Measurements from ENCODE around the gene TOMM40L.

TOMM40L gene

DNA sequence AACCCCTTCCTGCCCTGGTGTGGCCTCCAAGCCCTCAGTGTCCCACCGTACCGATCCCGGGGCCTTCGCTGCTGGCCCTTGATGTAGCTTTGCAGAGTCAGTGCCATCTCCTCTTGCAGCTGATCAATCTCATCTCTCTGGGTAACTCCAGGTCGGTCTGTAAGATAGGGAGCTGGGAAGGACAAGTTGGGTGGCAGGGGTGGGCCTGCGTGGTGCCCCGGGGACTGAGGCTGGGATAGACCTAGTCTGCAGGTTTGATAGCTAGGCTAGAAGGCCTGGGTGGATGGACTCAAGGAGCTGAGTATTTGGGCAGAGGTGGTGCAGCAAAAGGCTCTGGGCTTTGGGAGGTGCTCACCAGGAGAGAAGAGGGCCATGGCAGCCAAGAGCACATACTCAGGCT, 4.9 kb downstream of the TOMM40L start:
- DNase-seq (ENCODE audit: low read depth): no peak
- TF ChIP-seq, protein P1, sequence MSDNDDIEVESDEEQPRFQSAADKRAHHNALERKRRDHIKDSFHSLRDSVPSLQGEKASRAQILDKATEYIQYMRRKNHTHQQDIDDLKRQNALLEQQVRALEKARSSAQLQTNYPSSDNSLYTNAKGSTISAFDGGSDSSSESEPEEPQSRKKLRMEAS (IDR thresholded peaks at IDR 0.05; ENCODE audit: low read depth, low read length): no peak
- TF ChIP-seq POLR2A (IDR thresholded peaks at IDR 0.05; ENCODE audit: extremely low read depth, insufficient read length) (no peak), MYC (IDR thresholded peaks at IDR 0.05; ENCODE audit: low read depth, low read length) (no peak)
- TF ChIP-seq, protein P2, sequence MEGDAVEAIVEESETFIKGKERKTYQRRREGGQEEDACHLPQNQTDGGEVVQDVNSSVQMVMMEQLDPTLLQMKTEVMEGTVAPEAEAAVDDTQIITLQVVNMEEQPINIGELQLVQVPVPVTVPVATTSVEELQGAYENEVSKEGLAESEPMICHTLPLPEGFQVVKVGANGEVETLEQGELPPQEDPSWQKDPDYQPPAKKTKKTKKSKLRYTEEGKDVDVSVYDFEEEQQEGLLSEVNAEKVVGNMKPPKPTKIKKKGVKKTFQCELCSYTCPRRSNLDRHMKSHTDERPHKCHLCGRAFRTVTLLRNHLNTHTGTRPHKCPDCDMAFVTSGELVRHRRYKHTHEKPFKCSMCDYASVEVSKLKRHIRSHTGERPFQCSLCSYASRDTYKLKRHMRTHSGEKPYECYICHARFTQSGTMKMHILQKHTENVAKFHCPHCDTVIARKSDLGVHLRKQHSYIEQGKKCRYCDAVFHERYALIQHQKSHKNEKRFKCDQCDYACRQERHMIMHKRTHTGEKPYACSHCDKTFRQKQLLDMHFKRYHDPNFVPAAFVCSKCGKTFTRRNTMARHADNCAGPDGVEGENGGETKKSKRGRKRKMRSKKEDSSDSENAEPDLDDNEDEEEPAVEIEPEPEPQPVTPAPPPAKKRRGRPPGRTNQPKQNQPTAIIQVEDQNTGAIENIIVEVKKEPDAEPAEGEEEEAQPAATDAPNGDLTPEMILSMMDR (IDR thresholded peaks at IDR 0.05; ENCODE audit: low read depth, low read length): no peak
- H3K4me3 ChIP-seq (ENCODE audit: low read depth, low read length): no peak overlapping the region

DNA sequence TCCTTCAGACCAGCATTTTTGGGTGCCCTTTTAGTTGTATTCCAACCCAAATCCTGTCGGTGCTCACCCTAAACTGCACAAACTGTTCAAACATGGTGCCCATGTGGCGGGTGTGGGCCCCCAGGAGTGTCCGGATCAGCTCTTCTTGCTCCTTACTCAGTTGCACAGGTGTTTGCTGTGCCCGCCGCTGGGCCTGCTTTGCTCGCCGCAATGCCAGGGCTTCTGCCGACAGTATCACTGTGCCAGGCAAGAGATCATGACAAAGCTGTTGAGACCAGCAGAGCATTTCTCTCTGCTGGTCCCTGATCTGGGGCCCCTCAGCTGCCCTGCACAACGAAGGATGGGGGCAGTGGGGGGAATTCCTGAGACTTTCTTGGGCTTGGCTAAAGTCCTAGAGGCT, 7.2 kb downstream of the TOMM40L start:
- TF ChIP-seq, protein P2 (IDR thresholded peaks at IDR 0.05; ENCODE audit: low read depth, low read length): no peak
- TF ChIP-seq, protein P1 (IDR thresholded peaks at IDR 0.05; ENCODE audit: low read depth, low read length): no peak
- no peak overlapping the region for H3K4me3 ChIP-seq (ENCODE audit: low read depth, low read length)
- no peak for DNase-seq (ENCODE audit: low read depth)

DNA sequence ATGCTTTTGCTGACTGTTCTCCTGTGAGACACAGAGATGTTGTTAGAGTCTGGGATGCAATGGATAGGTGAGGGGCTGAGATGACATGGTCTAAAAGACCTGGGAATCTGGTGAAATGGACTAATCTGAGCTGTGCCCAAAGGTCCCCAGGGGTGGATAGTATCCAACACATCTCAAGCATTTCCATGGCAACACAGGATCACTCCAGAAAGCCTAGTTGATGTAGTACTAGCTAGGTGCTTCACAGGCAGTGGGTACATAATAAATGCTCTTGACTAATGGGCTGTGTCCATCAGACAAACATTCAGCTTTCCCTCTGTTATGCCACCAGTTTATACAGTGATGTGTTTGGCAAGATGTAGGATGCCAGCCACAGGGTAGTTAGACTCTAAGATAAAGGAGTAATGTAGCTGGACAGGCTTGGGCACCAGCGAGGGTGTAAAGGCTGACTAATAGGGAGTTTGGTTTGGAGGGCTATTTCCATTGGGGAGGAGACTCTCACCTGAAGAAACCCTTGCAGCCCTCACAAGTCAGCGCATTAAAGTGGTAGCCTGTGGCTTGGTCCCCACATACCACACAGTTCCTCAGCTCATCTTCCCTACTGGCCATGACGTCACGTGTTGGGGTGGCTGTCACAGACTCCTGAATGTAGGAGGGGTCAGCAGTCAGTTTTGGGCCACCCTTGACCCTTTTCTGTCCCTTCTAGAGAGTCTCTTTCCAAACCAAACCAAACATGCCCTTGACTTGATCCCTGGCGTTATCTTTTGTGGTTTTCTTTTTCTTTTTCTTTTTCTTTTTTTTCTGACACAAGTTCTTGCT, 10.3 kb downstream of the TOMM40L start:
- TF ChIP-seq, protein P1 (IDR thresholded peaks at IDR 0.05; ENCODE audit: low read depth, low read length): no peak
- TF ChIP-seq, protein P2 (IDR thresholded peaks at IDR 0.05; ENCODE audit: low read depth, low read length): no peak
- TF ChIP-seq POLR2A (IDR thresholded peaks at IDR 0.05; ENCODE audit: extremely low read depth, insufficient read length): no peak
- no peak for TF ChIP-seq MYC (IDR thresholded peaks at IDR 0.05; ENCODE audit: low read depth, low read length)
- no peak overlapping the region for H3K4me3 ChIP-seq (ENCODE audit: low read depth, low read length)
- DNase-seq (ENCODE audit: low read depth): no peak

DNA sequence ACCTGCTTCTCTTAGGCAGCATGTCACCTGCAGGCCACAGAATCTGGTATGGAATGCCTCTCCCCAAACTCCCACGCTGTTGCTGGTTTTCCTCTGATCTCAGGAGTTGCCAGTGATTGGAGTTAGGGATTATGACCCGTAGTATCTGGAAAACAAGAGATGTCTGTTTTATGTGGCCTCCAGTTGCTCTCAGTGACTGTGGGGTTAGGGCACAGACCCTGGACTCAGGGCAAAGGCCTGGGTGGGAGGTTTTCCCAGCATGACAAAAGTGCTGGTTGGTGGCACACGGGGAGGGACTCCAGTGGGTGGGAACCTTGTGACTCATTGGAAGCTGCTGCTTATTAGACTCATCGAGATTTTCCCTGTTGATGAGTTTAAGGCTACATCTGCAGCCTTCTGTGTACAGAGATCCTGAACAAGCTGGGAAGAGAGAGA, 12.2 kb downstream of the TOMM40L start, which contains the start of gene NR1I3:
Gene NR1I3, minus strand, starts transcription at position 165 of the 435 bp plus-strand sequence. CDS start 1,638 bp downstream, outside the sequence.
- no peak for DNase-seq (ENCODE audit: low read depth)
- no peak within 1 kb of the TSS for H3K4me3 ChIP-seq (ENCODE audit: low read depth, low read length)
- TF ChIP-seq MYC (IDR thresholded peaks at IDR 0.05; ENCODE audit: low read depth, low read length): no peak
- no peak for TF ChIP-seq POLR2A (IDR thresholded peaks at IDR 0.05; ENCODE audit: extremely low read depth, insufficient read length)
- TF ChIP-seq, protein P2 (IDR thresholded peaks at IDR 0.05; ENCODE audit: low read depth, low read length): no peak
- TF ChIP-seq, protein P1 (IDR thresholded peaks at IDR 0.05; ENCODE audit: low read depth, low read length): no peak

DNA sequence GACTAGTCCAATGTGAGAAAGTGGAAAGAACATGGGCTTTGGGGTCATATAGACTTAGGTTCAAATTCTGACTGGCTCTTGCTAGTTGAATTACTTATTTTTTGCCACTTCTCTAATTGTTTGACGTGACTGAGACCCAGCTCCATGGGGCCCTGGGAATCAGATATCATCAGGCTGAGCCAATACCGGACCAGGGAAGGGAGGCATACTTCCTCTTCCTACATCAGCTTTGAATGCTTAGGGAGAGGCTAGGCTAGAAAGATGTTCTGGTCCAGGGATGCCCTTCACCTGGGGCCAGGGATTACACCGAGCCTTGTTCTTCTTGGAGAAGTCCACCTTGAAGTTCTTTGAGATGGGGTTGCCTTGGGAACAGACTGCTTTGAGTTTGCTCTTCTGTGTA, 15.8 kb downstream of the TOMM40L start:
- H3K4me3 ChIP-seq (ENCODE audit: low read depth, low read length): no peak overlapping the region
- TF ChIP-seq, protein P2 (IDR thresholded peaks at IDR 0.05; ENCODE audit: low read depth, low read length): no peak
- TF ChIP-seq MYC (IDR thresholded peaks at IDR 0.05; ENCODE audit: low read depth, low read length) (no peak), POLR2A (IDR thresholded peaks at IDR 0.05; ENCODE audit: extremely low read depth, insufficient read length) (no peak)
- TF ChIP-seq, protein P1 (IDR thresholded peaks at IDR 0.05; ENCODE audit: low read depth, low read length): no peak
- DNase-seq (ENCODE audit: low read depth): peak; percentile 26
